PC-3 (cell line): ENCODE data around the gene SGMS1. TPM values are rescaled to one million over a fixed set of nuclear protein-coding genes. Genes with fewer than 3 reads are reported as not detected.

Experiments used
- ATAC-seq: fragments of 200-7000 bp; cut with Tn5 transposase; 2 replicates; pipeline ENCODE4 v1.9.1; 2020; ENCODE audit warnings: mild to moderate bottlenecking, moderate library complexity
- BruUV-seq: library from RNA; stranded (reverse); fragments of 400-500 nt; replicated peaks from 2 replicates; lab custom pipeline; 2021; lab: Mats Ljungman, UMichigan
- CTCF ChIA-PET: fragments of 300-600 bp; sonication (Branson Sonifier 250); formaldehyde crosslinking; loops from one replicate; lab custom pipeline; 2022; ENCODE audit warnings: antibody characterized with exemption; lab: Charles Lee
- POLR2A ChIA-PET: fragments of 300-600 bp; sonication (Branson Sonifier 250); formaldehyde crosslinking; loops from one replicate; lab custom pipeline; 2022; ENCODE audit warnings: antibody characterized with exemption; ENCODE audit not compliant: unreplicated experiment; lab: Charles Lee
- DNase-seq: peaks from one replicate; pipeline ENCODE4 v3.0.0-alpha.2; 2015
- H2AFZ ChIP-seq: fragments of 300-600 bp; sonication (generic); 2 replicates; pipeline ENCODE4 v1.6.0; 2016; ENCODE audit warnings: antibody characterized with exemption, low read length
- H3F3A ChIP-seq: fragments of 300-600 bp; sonication (generic); one replicate; pipeline ENCODE4 v1.6.0; 2017; ENCODE audit warnings: antibody characterized with exemption, low read length, control low read depth, mild to moderate bottlenecking; ENCODE audit not compliant: unreplicated experiment
- H3K27ac ChIP-seq: fragments of 300-600 bp; sonication (generic); 2 replicates; pipeline ENCODE4 v1.5.1; 2016; ENCODE audit warnings: mild to moderate bottlenecking, low read length
- H3K27me3 ChIP-seq: fragments of 300-600 bp; sonication (generic); 2 replicates; pipeline ENCODE4 v1.6.1; 2016; ENCODE audit warnings: low read length, mixed read lengths
- H3K36me3 ChIP-seq: fragments of 300-600 bp; sonication (generic); 2 replicates; pipeline ENCODE4 v1.6.1; 2016; ENCODE audit warnings: low read depth, mixed run types, low read length, mixed read lengths
- H3K4me1 ChIP-seq: fragments of 300-600 bp; sonication (generic); 2 replicates; pipeline ENCODE4 v1.5.1; 2016; ENCODE audit warnings: low read length; ENCODE audit not compliant: insufficient read depth
- H3K4me2 ChIP-seq: fragments of 300-600 bp; sonication (generic); 2 replicates; pipeline ENCODE4 v1.6.0; 2016; ENCODE audit warnings: low read length
- H3K4me3 ChIP-seq: fragments of 300-600 bp; sonication (generic); 2 replicates; pipeline ENCODE4 v1.5.1; 2016; ENCODE audit warnings: mild to moderate bottlenecking, low read length, mixed read lengths
- H3K79me2 ChIP-seq: fragments of 300-600 bp; sonication (generic); 2 replicates; pipeline ENCODE4 v1.6.1; 2017; ENCODE audit warnings: low read length, mixed read lengths
- H3K9ac ChIP-seq: fragments of 300-600 bp; sonication (generic); 2 replicates; pipeline ENCODE4 v1.6.0; 2016; ENCODE audit warnings: mild to moderate bottlenecking, low read length
- H3K9me2 ChIP-seq: fragments of 300-600 bp; sonication (generic); replicated peaks from 2 replicates; pipeline ENCODE4 v1.6.1; 2016; ENCODE audit warnings: mixed run types, low read length, mixed read lengths
- H3K9me3 ChIP-seq: fragments of 300-600 bp; sonication (generic); 2 replicates; pipeline ENCODE4 v1.6.1; 2016; ENCODE audit warnings: low read length, mixed read lengths
- H4K20me1 ChIP-seq: fragments of 300-600 bp; sonication (generic); 2 replicates; pipeline ENCODE4 v1.6.1; 2016; ENCODE audit warnings: low read length, mixed read lengths
- CTCF ChIP-seq: fragments of 300-600 bp; sonication (generic); conservative IDR thresholded peaks from 2 replicates; pipeline ENCODE4 v1.5.1; 2017; ENCODE audit warnings: antibody characterized with exemption, low read depth, mild to moderate bottlenecking, low read length
- EZH2 ChIP-seq: fragments of 300-600 bp; sonication (generic); IDR thresholded peaks from one replicate; pipeline ENCODE4 v1.6.1; 2017; ENCODE audit warnings: antibody characterized with exemption, mild to moderate bottlenecking, low read length; ENCODE audit not compliant: unreplicated experiment
- EZH2phosphoT487 ChIP-seq: fragments of 300-600 bp; sonication (generic); IDR thresholded peaks from 2 replicates; pipeline ENCODE4 v1.6.1; 2018; ENCODE audit warnings: mild to moderate bottlenecking, antibody characterized with exemption, low read length, borderline replicate concordance
- intact Hi-C: fragments of 100-400 bp; cut with micrococcal nuclease; formaldehyde crosslinking; loops from 2 replicates; pipeline ENCODE4 v1.9.0; 2023
- total RNA-seq: library from RNA; depleted of rRNA; stranded (reverse); fragments of >200 nt; gene quantifications from 2 replicates; pipeline ENCODE4 v1.2.3, GENCODE V29; 2014

SGMS1 gene
- total RNA-seq, 1 experiment from 2014 or later = 61.4 TPM

GRCh38 chr10:50641626-50642025, 17.9 kb upstream of the SGMS1 start:
- ChIA-PET POLR2A (no interaction called here), CTCF (no interaction called here)
- Histone ChIP-seq H3K27ac (no peak overlapping the region), H3K4me2 (no peak overlapping the region), H2AFZ (no peak overlapping the region), H3K27me3 (no peaks in the 10 kb centered on the region), H4K20me1 (no peaks in the 10 kb centered on the region), H3K36me3 (no peaks in the 10 kb centered on the region), H3K4me1 (peaks cover 10% of the 10 kb centered on the region), H3K9me2 (0 out of 2 replicates have a peak, but pooled peaks cover 4% of the 10 kb centered on the region), H3K9me3 (no peaks in the 10 kb centered on the region), H3K79me2 (no peaks in the 10 kb centered on the region), H3K4me3 (no peak overlapping the region), H3F3A (no peaks in the 10 kb centered on the region), H3K9ac (no peak overlapping the region)
- no peak for ATAC-seq
- TF ChIP-seq EZH2phosphoT487 (no peak), CTCF (no peak)
- peak; percentile 72 for DNase-seq
- BruUV-seq = no TSS peak
- intact Hi-C loops = no loop called here

GRCh38 chr10:50640238-50640637, 16.5 kb upstream of the SGMS1 start:
- Histone ChIP-seq H3K79me2 (no peaks in the 10 kb centered on the region), H3K4me3 (no peak overlapping the region), H3K36me3 (no peaks in the 10 kb centered on the region), H3K9ac (no peak overlapping the region), H3K27me3 (no peaks in the 10 kb centered on the region), H3F3A (no peaks in the 10 kb centered on the region), H3K9me2 (no peaks in the 10 kb centered on the region), H2AFZ (no peak overlapping the region), H3K27ac (no peak overlapping the region), H3K4me1 (peaks cover 7% of the 10 kb centered on the region), H3K9me3 (no peaks in the 10 kb centered on the region), H3K4me2 (no peak overlapping the region), H4K20me1 (no peaks in the 10 kb centered on the region)
- POLR2A ChIA-PET = no interaction called here
- no peak for TF ChIP-seq CTCF
- no peak for TF ChIP-seq EZH2
- no peak for TF ChIP-seq EZH2phosphoT487
- intact Hi-C loops = no loop called here
- DNase-seq (no peak), ATAC-seq (no peak)
- BruUV-seq = no TSS peak
- CTCF ChIA-PET = no interaction called here

GRCh38 chr10:50636618-50637579, 13.1 kb upstream of the SGMS1 start:
- no peaks in the 10 kb centered on the region for H3K79me2 ChIP-seq
- no TSS peak for BruUV-seq
- H3K9me3 ChIP-seq = no peaks in the 10 kb centered on the region
- H3K4me1 ChIP-seq = peaks cover 5% of the 10 kb centered on the region; the same call in 1 of the 2 replicates
- no peak overlapping the region for H3K4me3 ChIP-seq
- CTCF ChIA-PET = interaction anchor here (0.6 to 0.7 kb wide), 2 partner anchors 111 to 1002 kb away, joined by 4 to 5 read pairs; no protein-coding TSS in a partner anchor
- POLR2A ChIA-PET = interaction anchor here (0.6 kb wide), 4 partner anchors 12 to 78 kb away, joined by 3 to 14 read pairs (median 4); no protein-coding TSS in a partner anchor
- no peaks in the 10 kb centered on the region for H3K27me3 ChIP-seq
- no peaks in the 10 kb centered on the region for H3K36me3 ChIP-seq
- no peaks in the 10 kb centered on the region for H3K9me2 ChIP-seq
- no peak overlapping the region for H3K9ac ChIP-seq
- peak overlapping the region; percentile 27 for H3K4me2 ChIP-seq
- DNase-seq (no peak), ATAC-seq (peak; percentile 63)
- H4K20me1 ChIP-seq = no peaks in the 10 kb centered on the region
- H3F3A ChIP-seq = no peaks in the 10 kb centered on the region
- TF ChIP-seq EZH2 = no peak
- TF ChIP-seq CTCF = no peak
- TF ChIP-seq EZH2phosphoT487 = no peak
- peak overlapping the region; percentile 6; the same call in 1 of the 2 replicates for H2AFZ ChIP-seq
- H3K27ac ChIP-seq = no peak overlapping the region
- intact Hi-C loops = no loop called here
